ENCODE results near the gene CYP27B1. TPM values are rescaled to one million over a fixed set of nuclear protein-coding genes. Genes with fewer than 3 reads are reported as not detected.
A peak's percentile ranks its signal among the peaks of the same experiment; 100 is the strongest.

Gene CYP27B1
- total and polyA plus RNA-seq, 9 of the 15 experiments (the other 6 are each of a cell fraction or from before 2014, with no cell fraction given): 0.18 to 4.2 (median 1.8) TPM

GRCh38 chr12:57755454-57756372 lies 11.2 kb downstream of the CYP27B1 start (continued):
- TF ChIP-seq PKNOX1 (IDR thresholded peaks at IDR 0.05) (0 out of 2 replicates have a peak, but pooled peaks have one; percentile 5), NONO (IDR thresholded peaks at IDR 0.05; ENCODE audit: low read depth in 2 of 2, low read length in 1 of 2) (0 out of 4 replicates have a peak, but pooled peaks of 1 of the 2 experiments have one; percentile 34), POLR2G (IDR thresholded peaks at IDR 0.05; ENCODE audit: low read depth, low read length) (peak; percentile 26; the same call in 1 of the 2 replicates), PCBP1 (IDR thresholded peaks at IDR 0.05; ENCODE audit: low read depth, low read length, poor library complexity, severe bottlenecking) (peak; percentile 19), CXXC5 (CRISPR knock-in tag; IDR thresholded peaks at IDR 0.05) (peak; percentile 48), KAT8 (IDR thresholded peaks at IDR 0.05; ENCODE audit: low read depth) (no peak), ZBTB7A (IDR thresholded peaks at IDR 0.05; ENCODE audit: borderline replicate concordance, control insufficient read depth, low read depth, low read length) (peak; percentile 74; the same call in 1 of the 2 replicates), SIN3A (IDR thresholded peaks at IDR 0.05; ENCODE audit: borderline replicate concordance in 2 of 2, control insufficient read depth in 1 of 2, low read depth in 2 of 2, low read length in 2 of 2) (0 out of 4 replicates have a peak, but pooled peaks of 1 of the 2 experiments have one; percentile 28), CHD1 (IDR thresholded peaks at IDR 0.05; ENCODE audit: low read length) (no peak), CTBP1 (IDR thresholded peaks at IDR 0.05; ENCODE audit: borderline replicate concordance) (peak; percentile 38; the same call in 1 of the 2 replicates), SMAD4 (CRISPR knock-in tag; conservative IDR thresholded peaks at IDR 0.05) (peak; percentile 50), CCNT2 (IDR thresholded peaks at IDR 0.05; ENCODE audit: borderline replicate concordance, extremely low read depth, insufficient read length, low read depth, low read length) (peak; percentile 24), SIN3B (IDR thresholded peaks at IDR 0.05; ENCODE audit: low read depth) (peak; percentile 37; the same call in 1 of the 2 replicates), RB1 (IDR thresholded peaks at IDR 0.05; ENCODE audit: low read depth) (peak; percentile 62; the same call in 1 of the 2 replicates), VEZF1 (CRISPR knock-in tag; IDR thresholded peaks at IDR 0.05) (peak; percentile 75)
